Muscle of leg (tissue), 11 donors: ENCODE measurements around the gene DIO1. TPM values are rescaled to one million over a fixed set of nuclear protein-coding genes. Genes with fewer than 3 reads are reported as not detected.

Experiments
- DNase-seq: peaks from one replicate; pipeline ENCODE4 v3.0.0; 2013
- H3K27ac ChIP-seq: one replicate; pipeline ENCODE4 v1.5.1; 2013; ENCODE audit warnings: mild to moderate bottlenecking, low read length, control low read depth
- H3K27me3 ChIP-seq: one replicate; pipeline ENCODE4 v1.6.1; 2013; ENCODE audit warnings: low read length; ENCODE audit not compliant: control insufficient read depth, insufficient read depth
- H3K36me3 ChIP-seq: one replicate; pipeline ENCODE4 v1.6.1; 2013; ENCODE audit warnings: low read length; ENCODE audit not compliant: control insufficient read depth, insufficient read depth
- H3K4me1 ChIP-seq: one replicate; pipeline ENCODE4 v1.6.1; 2013; ENCODE audit warnings: low read length; ENCODE audit not compliant: control insufficient read depth, insufficient read depth
- H3K4me3 ChIP-seq: one replicate; pipeline ENCODE4 v1.5.1; 2013; ENCODE audit warnings: low read length, control low read depth
- H3K9me3 ChIP-seq: replicated peaks from 2 replicates; pipeline ENCODE4 v1.6.1; 2013; ENCODE audit warnings: low read depth, low read length; ENCODE audit not compliant: control insufficient read depth
- WGBS: methylation state at CpG from one replicate; pipeline ENCODE4 v1.1.5; 2013; ENCODE audit warnings: missing lambda C conversion rate; ENCODE audit not compliant: insufficient coverage; 5-methylcytosine and 5-hydroxymethylcytosine counted together
- polyA plus RNA-seq, 8 donors: library from polyadenylated mRNA; unstranded; fragments of 120-200 nt; gene quantifications; one replicate each; pipeline versions ENCODE4 v1.2.1 to v1.2.3, GENCODE V29; 2013; ENCODE audit warnings: inconsistent platforms in 1 of 8, low replicate concordance in 1 of 8; ENCODE audit not compliant: insufficient read length in 8 of 8, insufficient read depth in 1 of 8
- total RNA-seq: library from RNA; stranded (reverse); fragments of 120-200 nt; gene quantifications from one replicate; pipeline ENCODE4 v1.2.4, GENCODE V29; 2013

Gene DIO1
- total and polyA plus RNA-seq, 9 donors: 0.10 to 0.31 (median 0.15) TPM; not detected in 4

- WGBS: no CpG with 5 or more reads among the region's 4 CpGs
- Histone ChIP-seq H3K27me3 (no peaks in the 10 kb centered on the region), H3K9me3 (peaks cover 14% of the 10 kb centered on the region), H3K4me3 (no peak overlapping the region), H3K27ac (no peak overlapping the region), H3K4me1 (no peaks in the 10 kb centered on the region), H3K36me3 (peaks cover 8% of the 10 kb centered on the region)
- no peak for DNase-seq
These were observed 44.3 kb downstream of the DIO1 start for GRCh38 chr1:53938136-53938830.

GRCh38 chr1:53942127-53942957 is 48.4 kb downstream of the DIO1 start:
- no peak overlapping the region for H3K4me3 ChIP-seq
- peaks cover 2% of the 10 kb centered on the region for H3K36me3 ChIP-seq
- no peak overlapping the region for H3K27ac ChIP-seq
- no CpG with 5 or more reads among the region's 7 CpGs for WGBS
- H3K27me3 ChIP-seq: no peaks in the 10 kb centered on the region
- peaks cover 15% of the 10 kb centered on the region for H3K4me1 ChIP-seq
- no peaks in the 10 kb centered on the region for H3K9me3 ChIP-seq
- no peak for DNase-seq

GRCh38 chr1:53943090-53943489 is 49.1 kb downstream of the DIO1 start:
- 97% methylated on average over 5 of the region's 6 CpGs for WGBS
- Histone ChIP-seq H3K27me3 (no peaks in the 10 kb centered on the region), H3K27ac (no peak overlapping the region), H3K4me3 (no peak overlapping the region), H3K4me1 (peaks cover 17% of the 10 kb centered on the region), H3K9me3 (no peaks in the 10 kb centered on the region), H3K36me3 (peaks cover 2% of the 10 kb centered on the region)
- DNase-seq: no peak

- Histone ChIP-seq H3K9me3 (no peaks in the 10 kb centered on the region), H3K4me1 (peaks cover 17% of the 10 kb centered on the region), H3K27me3 (no peaks in the 10 kb centered on the region), H3K4me3 (no peak overlapping the region), H3K27ac (no peak overlapping the region), H3K36me3 (peaks cover 2% of the 10 kb centered on the region)
- 87% methylated on average over 4 of the region's 14 CpGs for WGBS
- DNase-seq: no peak
These were observed 49.6 kb downstream of the DIO1 start for GRCh38 chr1:53943490-53944043.

GRCh38 chr1:53944469-53945182 is 50.6 kb downstream of the DIO1 start:
- Histone ChIP-seq H3K9me3 (no peaks in the 10 kb centered on the region), H3K27me3 (no peaks in the 10 kb centered on the region), H3K4me3 (peak overlapping the region; percentile 94), H3K36me3 (peaks cover 7% of the 10 kb centered on the region), H3K27ac (peak overlapping the region; percentile 96), H3K4me1 (peaks cover 22% of the 10 kb centered on the region)
- no peak for DNase-seq
- WGBS: 50% methylated on average over 12 of the region's 20 CpGs

- Histone ChIP-seq H3K4me1 (peaks cover 23% of the 10 kb centered on the region), H3K27ac (peak overlapping the region; percentile 96), H3K27me3 (no peaks in the 10 kb centered on the region), H3K9me3 (no peaks in the 10 kb centered on the region), H3K4me3 (peak overlapping the region; percentile 94), H3K36me3 (peaks cover 8% of the 10 kb centered on the region)
- DNase-seq: no peak
- WGBS: 0% methylated on average over 7 of the region's 16 CpGs
These were observed 51.1 kb downstream of the DIO1 start for GRCh38 chr1:53945183-53945432.

GRCh38 chr1:53945433-53946251 is 51.7 kb downstream of the DIO1 start, which contains the start of gene IFT25:
Gene IFT25 (minus strand): TSS chr1:53945699. CDS start chr1:53940082, 5,617 bp downstream.
- Histone ChIP-seq H3K27me3 (no peaks in the 10 kb centered on the region), H3K36me3 (peaks cover 8% of the 10 kb centered on the region), H3K4me1 (peaks cover 23% of the 10 kb centered on the region), H3K27ac (peak within 1 kb of the TSS; percentile 96), H3K4me3 (peak within 1 kb of the TSS; percentile 94), H3K9me3 (no peaks in the 10 kb centered on the region)
- under 1% methylated on average over 90 of the region's 90 CpGs for WGBS
- peak; percentile 98 for DNase-seq

GRCh38 chr1:53946252-53947171 is 52.5 kb downstream of the DIO1 start, which contains the start of gene LRRC42:
Gene LRRC42 (plus strand): TSS chr1:53946350. CDS start chr1:53952000, 5,650 bp downstream.
- peak within 1 kb of the TSS; percentile 96 for H3K27ac ChIP-seq
- peak; percentile 94 for DNase-seq
- no peaks in the 10 kb centered on the region for H3K27me3 ChIP-seq
- 2% methylated on average over 19 of the region's 58 CpGs for WGBS
- no peaks in the 10 kb centered on the region for H3K9me3 ChIP-seq
- H3K4me3 ChIP-seq: peak within 1 kb of the TSS; percentile 94
- H3K36me3 ChIP-seq: peaks cover 8% of the 10 kb centered on the region
- peaks cover 23% of the 10 kb centered on the region for H3K4me1 ChIP-seq
